Measurements from ENCODE around the gene SEC24A.
"Not testable (repeated sequence)": the region's sequence is repeated elsewhere in the genome, so short reads cannot be mapped to it uniquely, and the experiment has no call there.

The SEC24A gene

DNA sequence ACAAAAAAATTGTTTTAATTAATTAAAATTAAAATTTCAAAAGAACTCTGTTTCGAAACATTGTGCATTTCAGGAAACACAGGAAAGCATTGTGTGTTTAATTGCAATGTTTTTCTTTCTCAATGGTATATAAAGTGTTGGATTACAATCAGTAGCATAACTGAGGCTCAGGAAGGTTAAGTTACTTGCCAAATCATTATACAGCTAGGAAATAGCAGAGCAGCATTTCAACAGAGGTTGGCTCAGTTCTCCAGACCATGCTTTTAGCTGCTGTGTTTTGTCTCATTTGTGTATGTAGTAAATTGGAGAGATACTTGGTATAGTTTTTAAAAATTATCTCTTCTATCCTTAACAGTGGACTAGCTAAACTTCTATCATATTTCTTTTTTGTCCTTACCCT lies 59.7 kb downstream of the SEC24A start:
- no peak overlapping the region for H2AFZ ChIP-seq (ENCODE audit: low read depth, low read length, severe bottlenecking)
- no peak for TF ChIP-seq EZH2phosphoT487 (conservative IDR thresholded peaks at IDR 0.05; ENCODE audit: low read length)
- TF ChIP-seq, protein P1, sequence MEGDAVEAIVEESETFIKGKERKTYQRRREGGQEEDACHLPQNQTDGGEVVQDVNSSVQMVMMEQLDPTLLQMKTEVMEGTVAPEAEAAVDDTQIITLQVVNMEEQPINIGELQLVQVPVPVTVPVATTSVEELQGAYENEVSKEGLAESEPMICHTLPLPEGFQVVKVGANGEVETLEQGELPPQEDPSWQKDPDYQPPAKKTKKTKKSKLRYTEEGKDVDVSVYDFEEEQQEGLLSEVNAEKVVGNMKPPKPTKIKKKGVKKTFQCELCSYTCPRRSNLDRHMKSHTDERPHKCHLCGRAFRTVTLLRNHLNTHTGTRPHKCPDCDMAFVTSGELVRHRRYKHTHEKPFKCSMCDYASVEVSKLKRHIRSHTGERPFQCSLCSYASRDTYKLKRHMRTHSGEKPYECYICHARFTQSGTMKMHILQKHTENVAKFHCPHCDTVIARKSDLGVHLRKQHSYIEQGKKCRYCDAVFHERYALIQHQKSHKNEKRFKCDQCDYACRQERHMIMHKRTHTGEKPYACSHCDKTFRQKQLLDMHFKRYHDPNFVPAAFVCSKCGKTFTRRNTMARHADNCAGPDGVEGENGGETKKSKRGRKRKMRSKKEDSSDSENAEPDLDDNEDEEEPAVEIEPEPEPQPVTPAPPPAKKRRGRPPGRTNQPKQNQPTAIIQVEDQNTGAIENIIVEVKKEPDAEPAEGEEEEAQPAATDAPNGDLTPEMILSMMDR (IDR thresholded peaks at IDR 0.05; ENCODE audit: insufficient read depth, low read length, poor library complexity, severe bottlenecking) = no peak

DNA sequence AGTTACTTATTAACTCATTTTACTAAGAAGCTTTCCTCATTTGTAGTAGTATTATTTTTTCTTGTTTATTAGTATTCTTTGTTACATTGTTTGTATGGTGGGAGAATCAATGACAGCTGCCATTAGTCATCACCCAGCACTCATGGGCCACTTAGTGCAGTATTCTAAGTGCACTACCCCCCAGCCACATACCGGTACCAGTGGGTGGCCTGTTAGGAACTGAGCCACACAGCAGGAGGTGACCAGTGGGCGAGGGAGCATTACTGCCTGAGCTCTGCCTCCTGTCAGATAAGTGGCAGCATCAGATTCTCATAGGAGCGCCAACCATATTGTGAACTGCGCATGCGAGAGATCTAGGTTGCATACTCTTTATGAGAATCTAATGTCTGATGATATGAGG lies 65.5 kb downstream of the SEC24A start:
- H2AFZ ChIP-seq (ENCODE audit: low read depth, low read length, severe bottlenecking) = no peak overlapping the region
- TF ChIP-seq, protein P1 (IDR thresholded peaks at IDR 0.05; ENCODE audit: insufficient read depth, low read length, poor library complexity, severe bottlenecking) = no peak
- no peak for TF ChIP-seq EZH2phosphoT487 (conservative IDR thresholded peaks at IDR 0.05; ENCODE audit: low read length)

More for the DNA sequence above, 59.7 kb downstream of the SEC24A start:
- H3K36me3 ChIP-seq (ENCODE audit: low read length) = peaks cover 10% of the 10 kb centered on the region; the same call in 1 of the 2 replicates
- H3K27ac ChIP-seq (ENCODE audit: low read depth, low read length) = no peak overlapping the region
- no peak overlapping the region for H3K4me2 ChIP-seq (ENCODE audit: low read depth, low read length, poor library complexity, severe bottlenecking)
- H3K9me3 ChIP-seq (ENCODE audit: insufficient read depth, low read length) = no peaks in the 10 kb centered on the region
- no peak overlapping the region for H3K4me3 ChIP-seq (ENCODE audit: insufficient read depth, low read length, poor library complexity, severe bottlenecking)
- no peaks in the 10 kb centered on the region for H3K79me2 ChIP-seq (ENCODE audit: insufficient read depth, low read length)
- H4K20me1 ChIP-seq (ENCODE audit: low read depth, low read length) = no peaks in the 10 kb centered on the region
- H3K9ac ChIP-seq (ENCODE audit: low read length) = no peak overlapping the region
- H3F3A ChIP-seq (ENCODE audit: insufficient read depth) = no peaks in the 10 kb centered on the region
- H3K9me2 ChIP-seq (replicated peaks; ENCODE audit: insufficient read depth, low read length) = no peaks in the 10 kb centered on the region
- H3K27me3 ChIP-seq (ENCODE audit: low read length) = no peaks in the 10 kb centered on the region

DNA sequence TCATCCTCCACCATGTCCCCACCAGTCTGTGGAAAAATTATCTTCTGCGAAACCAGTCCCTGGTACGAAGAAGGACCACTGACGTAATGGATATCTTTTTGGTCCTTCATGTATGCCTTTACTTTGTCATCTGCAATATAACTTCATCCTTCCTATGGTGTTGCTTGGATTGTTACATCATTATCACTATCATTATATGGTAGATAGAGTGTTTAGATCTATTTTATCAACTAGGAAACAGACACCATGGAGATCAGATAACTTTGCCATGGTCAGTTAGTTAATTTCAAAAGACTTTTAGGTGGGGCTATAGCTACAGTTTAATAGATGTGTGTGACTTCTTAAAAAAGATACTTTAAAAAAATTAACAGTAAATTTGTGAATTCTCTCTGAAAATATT lies 66.0 kb downstream of the SEC24A start:
- H3K4me2 ChIP-seq (ENCODE audit: low read depth, low read length, poor library complexity, severe bottlenecking) = no peak overlapping the region
- H2AFZ ChIP-seq (ENCODE audit: low read depth, low read length, severe bottlenecking) = no peak overlapping the region
- no peak overlapping the region for H3K9ac ChIP-seq (ENCODE audit: low read length)
- H3K79me2 ChIP-seq (ENCODE audit: insufficient read depth, low read length) = no peaks in the 10 kb centered on the region
- peaks cover 10% of the 10 kb centered on the region; the same call in 1 of the 2 replicates for H3K36me3 ChIP-seq (ENCODE audit: low read length)
- H3K27me3 ChIP-seq (ENCODE audit: low read length) = no peaks in the 10 kb centered on the region
- H3K4me3 ChIP-seq (ENCODE audit: insufficient read depth, low read length, poor library complexity, severe bottlenecking) = no peak overlapping the region
- H3K9me2 ChIP-seq (replicated peaks; ENCODE audit: insufficient read depth, low read length) = no peaks in the 10 kb centered on the region
- H4K20me1 ChIP-seq (ENCODE audit: low read depth, low read length) = no peaks in the 10 kb centered on the region
- no peaks in the 10 kb centered on the region for H3K9me3 ChIP-seq (ENCODE audit: insufficient read depth, low read length)
- no peak overlapping the region for H3K27ac ChIP-seq (ENCODE audit: low read depth, low read length)
- TF ChIP-seq, protein P1 (IDR thresholded peaks at IDR 0.05; ENCODE audit: insufficient read depth, low read length, poor library complexity, severe bottlenecking) = no peak
- TF ChIP-seq EZH2phosphoT487 (conservative IDR thresholded peaks at IDR 0.05; ENCODE audit: low read length) = no peak
- H3F3A ChIP-seq (ENCODE audit: insufficient read depth) = no peaks in the 10 kb centered on the region

More for the DNA sequence above, 65.5 kb downstream of the SEC24A start:
- no peak overlapping the region for H3K9ac ChIP-seq (ENCODE audit: low read length)
- H4K20me1 ChIP-seq (ENCODE audit: low read depth, low read length) = no peaks in the 10 kb centered on the region
- no peak overlapping the region for H3K4me3 ChIP-seq (ENCODE audit: insufficient read depth, low read length, poor library complexity, severe bottlenecking)
- no peaks in the 10 kb centered on the region for H3K9me3 ChIP-seq (ENCODE audit: insufficient read depth, low read length)
- no peak overlapping the region for H3K27ac ChIP-seq (ENCODE audit: low read depth, low read length)
- H3K4me2 ChIP-seq (ENCODE audit: low read depth, low read length, poor library complexity, severe bottlenecking) = no peak overlapping the region
- H3K9me2 ChIP-seq (replicated peaks; ENCODE audit: insufficient read depth, low read length) = no peaks in the 10 kb centered on the region
- peaks cover 10% of the 10 kb centered on the region; the same call in 1 of the 2 replicates for H3K36me3 ChIP-seq (ENCODE audit: low read length)
- no peaks in the 10 kb centered on the region for H3K27me3 ChIP-seq (ENCODE audit: low read length)
- H3F3A ChIP-seq (ENCODE audit: insufficient read depth) = no peaks in the 10 kb centered on the region
- H3K79me2 ChIP-seq (ENCODE audit: insufficient read depth, low read length) = no peaks in the 10 kb centered on the region

DNA sequence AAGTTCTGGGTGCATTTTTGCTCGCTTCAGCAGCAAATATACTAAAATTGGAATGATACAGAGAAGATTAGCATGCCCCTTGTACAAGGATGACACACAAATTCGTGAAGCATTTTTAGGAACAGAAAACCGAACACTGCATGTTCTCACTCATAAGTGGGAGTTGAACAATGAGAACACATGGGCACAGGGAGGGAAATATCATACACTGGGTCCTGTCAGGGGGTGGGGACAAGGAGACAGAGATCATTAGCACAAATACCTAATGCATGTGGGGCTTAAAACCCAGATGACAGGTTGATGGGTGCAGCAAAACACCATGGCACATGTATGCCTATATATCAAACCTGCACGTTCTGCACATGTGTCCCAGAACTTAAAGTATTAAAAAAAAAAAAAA lies 66.9 kb downstream of the SEC24A start:
- H4K20me1 ChIP-seq (ENCODE audit: low read depth, low read length); H3K4me2 ChIP-seq (ENCODE audit: low read depth, low read length, poor library complexity, severe bottlenecking); H2AFZ ChIP-seq (ENCODE audit: low read depth, low read length, severe bottlenecking); H3K27me3 ChIP-seq (ENCODE audit: low read length); H3K9me2 ChIP-seq (replicated peaks; ENCODE audit: insufficient read depth, low read length); H3F3A ChIP-seq (ENCODE audit: insufficient read depth); H3K9ac ChIP-seq (ENCODE audit: low read length); H3K9me3 ChIP-seq (ENCODE audit: insufficient read depth, low read length); H3K79me2 ChIP-seq (ENCODE audit: insufficient read depth, low read length); H3K27ac ChIP-seq (ENCODE audit: low read depth, low read length); H3K4me3 ChIP-seq (ENCODE audit: insufficient read depth, low read length, poor library complexity, severe bottlenecking): not testable (repeated sequence)
- H3K36me3 ChIP-seq (ENCODE audit: low read length) = peaks cover 10% of the 10 kb centered on the region; the same call in 1 of the 2 replicates

All from SU-DHL-6 (cell line).